ENCODE results near the gene KREMEN2. TPM values are rescaled to one million over a fixed set of nuclear protein-coding genes. Genes with fewer than 3 reads are reported as not detected.

Gene KREMEN2
- total and polyA plus RNA-seq, 2 of the 8 experiments (the other 6 are each of a cell fraction or from before 2014, with no cell fraction given), result 6.6 to 7.0 TPM

- Histone ChIP-seq H2BK20ac (ENCODE audit: low read length) (no peak overlapping the region), H3K27me3 (replicated peaks in 1 of 4; ENCODE audit: control insufficient read depth in 3 of 4, extremely low read depth in 1 of 4, insufficient read depth in 3 of 4, low read length in 3 of 4) (no peaks in the 10 kb centered on the region), H3K23ac (ENCODE audit: insufficient read length) (no peak overlapping the region), H3K9me3 (ENCODE audit: insufficient read depth in 2 of 2, low read depth in 1 of 2, low read length in 1 of 2) (no peaks in the 10 kb centered on the region), H2BK15ac (ENCODE audit: low read length) (peak overlapping the region; percentile 81; the same call in 1 of the 2 replicates), H4K8ac (ENCODE audit: extremely low read depth, insufficient read depth, low read length) (no peak overlapping the region), H2BK120ac (replicated peaks; ENCODE audit: low read depth, low read length) (no peak overlapping the region), H2AK5ac (ENCODE audit: low read depth, low read length) (0 out of 2 replicates have a peak overlapping the region, but pooled peaks have one; percentile 75), H3K14ac (ENCODE audit: insufficient read length) (no peak overlapping the region), H3K79me1 (ENCODE audit: low read depth, low read length) (no peaks in the 10 kb centered on the region), H2AFZ (ENCODE audit: low read length) (no peak overlapping the region), H4K5ac (ENCODE audit: insufficient read length, low read depth, low read length) (no peak overlapping the region), H2BK5ac (ENCODE audit: low read depth, low read length) (no peak overlapping the region; the same call in 1 of the 2 replicates), H3K4ac (replicated peaks; ENCODE audit: insufficient read length, low read depth, low read length) (no peak overlapping the region), H3K56ac (replicated peaks; ENCODE audit: insufficient read length, low read depth, low read length) (no peak overlapping the region), H3K18ac (ENCODE audit: extremely low read depth, low read length) (peak overlapping the region; percentile 71), H3K4me1 (replicated peaks in 1 of 4; ENCODE audit: control insufficient read depth in 3 of 4, insufficient read depth in 4 of 4, low read length in 3 of 4) (peaks cover 0 to 31% (median 13%) of the 10 kb centered on the region in 4 experiments; a peak in 6 of 7 replicates), H3K23me2 (ENCODE audit: low read depth, low read length) (peaks cover 3% of the 10 kb centered on the region), H2BK12ac (ENCODE audit: low read depth, low read length) (peak overlapping the region; percentile 22; the same call in 1 of the 2 replicates), H3K4me2 (ENCODE audit: insufficient read depth in 1 of 2, low read depth in 2 of 2, low read length in 2 of 2) (no peak overlapping the region), H4K20me1 (replicated peaks in 1 of 2; ENCODE audit: control insufficient read depth in 1 of 2, insufficient read depth in 2 of 2, low read length in 2 of 2) (peaks cover 0 to 2% of the 10 kb centered on the region in 2 experiments), H4K91ac (replicated peaks; ENCODE audit: insufficient read length, low read length) (peak overlapping the region; percentile 26), H3K36me3 (ENCODE audit: control insufficient read depth in 2 of 4, insufficient read depth in 4 of 4, low read length in 3 of 4) (peaks cover 0 to under 1% (median 0%) of the 10 kb centered on the region in 4 experiments; a peak in 1 of 8 replicates), H3K27ac (ENCODE audit: low read depth, low read length) (no peak overlapping the region), H3K9ac (replicated peaks in 1 of 4; ENCODE audit: extremely low read depth in 1 of 4, low read depth in 3 of 4, low read length in 3 of 4) (no peak overlapping the region), H3K4me3 (ENCODE audit: extremely low read depth in 1 of 4, insufficient read depth in 2 of 4, low read depth in 3 of 4, low read length in 4 of 4) (no peak overlapping the region), H3K79me2 (ENCODE audit: control insufficient read depth in 1 of 2, insufficient read depth in 2 of 2, low read length in 2 of 2) (0 out of 4 replicates have a peak, but pooled peaks cover 0 to 2% of the 10 kb centered on the region in 2 experiments)
- DNase-seq (ENCODE audit: low read depth in 1 of 2, low spot score in 2 of 2) (no peak), FAIRE-seq (no peak)
- WGBS, 2 experiments (ENCODE audit: extremely low coverage in 1 of 2, insufficient coverage in 1 of 2, insufficient read length in 1 of 2, insufficient replicate concordance in 2 of 2, low coverage in 1 of 2, low lambda C conversion rate in 2 of 2, missing lambda C conversion rate in 1 of 2), result 82% methylated on average over 12 of the region's 12 CpGs; no CpG with 5 or more reads in 1 of the 2 experiments
- POLR2A ChIA-PET (ENCODE audit: partially characterized antibody), result interaction anchor here (0.7 to 35.7 kb wide), 9 partner anchors 8 to 46 kb away, joined by 3 to 1808 read pairs (median 11); partner anchors contain the start of genes BICDL2, CLDN6, CLDN9 and HCFC1R1
- CTCF ChIA-PET (ENCODE audit: partially characterized antibody), result interaction anchor here (1.3 to 17.3 kb wide), 11 partner anchors 10 to 105 kb away, joined by 3 to 639 read pairs (median 8); partner anchors contain the start of genes BICDL2, CLDN6, CLDN9 and HCFC1R1
- no peak for TF ChIP-seq BCL11A (IDR thresholded peaks at IDR 0.05; ENCODE audit: low read depth in 2 of 2, low read length in 2 of 2)
- no peak for TF ChIP-seq ZNF274 (IDR thresholded peaks at IDR 0.05; ENCODE audit: borderline replicate concordance, extremely low read depth, low read length)
- no peak for TF ChIP-seq CBX5 (IDR thresholded peaks at IDR 0.05; ENCODE audit: low read depth, low read length)
- TF ChIP-seq, protein P1, sequence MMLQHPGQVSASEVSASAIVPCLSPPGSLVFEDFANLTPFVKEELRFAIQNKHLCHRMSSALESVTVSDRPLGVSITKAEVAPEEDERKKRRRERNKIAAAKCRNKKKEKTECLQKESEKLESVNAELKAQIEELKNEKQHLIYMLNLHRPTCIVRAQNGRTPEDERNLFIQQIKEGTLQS (IDR thresholded peaks at IDR 0.05; ENCODE audit: insufficient read depth, low read depth, low read length), result no peak
- TF ChIP-seq, protein P2, sequence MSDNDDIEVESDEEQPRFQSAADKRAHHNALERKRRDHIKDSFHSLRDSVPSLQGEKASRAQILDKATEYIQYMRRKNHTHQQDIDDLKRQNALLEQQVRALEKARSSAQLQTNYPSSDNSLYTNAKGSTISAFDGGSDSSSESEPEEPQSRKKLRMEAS (IDR thresholded peaks at IDR 0.05), result no peak
- TF ChIP-seq GTF2F1 (IDR thresholded peaks at IDR 0.05; ENCODE audit: borderline replicate concordance, low read depth, low read length), result no peak
- TF ChIP-seq TBP (IDR thresholded peaks at IDR 0.05; ENCODE audit: low read depth, low read length), result no peak
- no peak for TF ChIP-seq SP1 (IDR thresholded peaks at IDR 0.05; ENCODE audit: low read depth, low read length)
- no peak for TF ChIP-seq POU5F1 (IDR thresholded peaks at IDR 0.05; ENCODE audit: low read depth, low read length)
- TF ChIP-seq POLR2AphosphoS5 (IDR thresholded peaks at IDR 0.05; ENCODE audit: low read depth, low read length), result no peak
- no peak for TF ChIP-seq EGR1 (IDR thresholded peaks at IDR 0.05; ENCODE audit: borderline replicate concordance, low read depth, low read length)
- TF ChIP-seq CHD1 (IDR thresholded peaks at IDR 0.05; ENCODE audit: low read depth, low read length), result no peak
- no peak for TF ChIP-seq RAD21 (IDR thresholded peaks at IDR 0.05 in 1 of 2, conservative IDR thresholded peaks at IDR 0.05 in 1 of 2; ENCODE audit: low read depth in 2 of 2, low read length in 2 of 2)
Observed at GRCh38 chr16:3001316-3001715, 37.2 kb downstream of the KREMEN2 start.
